Stimulated activated CD8-positive, alpha-beta memory T cell treated with anti-CD3 and anti-CD28 coated beads, Interleukin-4, amount 100 ng/mL, for 24 hours (primary cell): ENCODE results near the gene MYO9B.
"Not testable (repeated sequence)": the region's sequence is repeated elsewhere in the genome, so short reads cannot be mapped to it uniquely, and the experiment has no call there.

Source experiments
- DNase-seq: peaks from one replicate; pipeline ENCODE4 v3.0.0-alpha.2; 2020; ENCODE audit warnings: low read depth

Gene MYO9B

GRCh38 chr19:17145546-17146497, 70.2 kb downstream of the MYO9B start:
- DNase-seq, result no peak

GRCh38 chr19:17148130-17148529, 72.6 kb downstream of the MYO9B start:
- DNase-seq, result no peak

- DNase-seq, result no peak
Measured at GRCh38 chr19:17149393-17150135, 74.0 kb downstream of the MYO9B start.

- no peak for DNase-seq
Measured at GRCh38 chr19:17153996-17154395, 78.4 kb downstream of the MYO9B start.

GRCh38 chr19:17155251-17155650, 79.7 kb downstream of the MYO9B start:
- no peak for DNase-seq

GRCh38 chr19:17156296-17156946, 80.8 kb downstream of the MYO9B start:
- no peak for DNase-seq

GRCh38 chr19:17156947-17157302, 81.3 kb downstream of the MYO9B start:
- no peak for DNase-seq

GRCh38 chr19:17158584-17158983, 83.0 kb downstream of the MYO9B start:
- DNase-seq, result no peak

- no peak for DNase-seq
Measured at GRCh38 chr19:17159466-17160393, 84.2 kb downstream of the MYO9B start.

GRCh38 chr19:17160908-17161307, 85.3 kb downstream of the MYO9B start:
- DNase-seq, result no peak

- DNase-seq, result not testable (repeated sequence)
Measured at GRCh38 chr19:17162131-17162530, 86.6 kb downstream of the MYO9B start.

GRCh38 chr19:17162580-17162979, 87.0 kb downstream of the MYO9B start:
- DNase-seq, result no peak

- DNase-seq, result no peak
Measured at GRCh38 chr19:17163652-17164051, 88.1 kb downstream of the MYO9B start.

- no peak for DNase-seq
Measured at GRCh38 chr19:17164639-17165038, 89.1 kb downstream of the MYO9B start.

- DNase-seq, result no peak
Measured at GRCh38 chr19:17165715-17166114, 90.1 kb downstream of the MYO9B start.

GRCh38 chr19:17170538-17171297, 95.1 kb downstream of the MYO9B start:
- DNase-seq, result no peak

- DNase-seq, result no peak
Measured at GRCh38 chr19:17171874-17172273, 96.3 kb downstream of the MYO9B start.

- DNase-seq, result no peak
Measured at GRCh38 chr19:17172624-17173345, 97.2 kb downstream of the MYO9B start.

- DNase-seq, result no peak
Measured at GRCh38 chr19:17178291-17178690, 102.7 kb downstream of the MYO9B start.
